K562 (cell line): ENCODE results near the gene TENM4. TPM values are rescaled to one million over a fixed set of nuclear protein-coding genes. Genes with fewer than 3 reads are reported as not detected.

ENCODE experiments used
- ATAC-seq: fragments of 200-7000 bp; cut with Tn5 transposase; 3 replicates; pipeline ENCODE4 v1.9.1; 2020; ENCODE audit warnings: moderate library complexity
- BruUV-seq: library from RNA; stranded (reverse); fragments of 400-500 nt; replicated peaks from 2 replicates; lab custom pipeline; 2021; lab: Mats Ljungman, UMichigan
- CTCF ChIA-PET: fragments of 300-600 bp; formaldehyde crosslinking; extraction: SDS; loops from one replicate; lab custom pipeline; 2021; ENCODE audit warnings: low intra/inter-chr PET ratio; lab: Yijun Ruan, JAX
- POLR2A ChIA-PET: fragments of 300-600, 350-650 bp; sonication (Branson Sonifier 250); formaldehyde crosslinking; extraction: SDS; loops from one replicate; lab custom pipeline; 2021; ENCODE audit warnings: antibody characterized with exemption, inconsistent platforms; lab: Yijun Ruan, JAX
- DNase-seq, 4 experiments: peaks; one replicate each; pipeline versions ENCODE4 v3.0.0 to v3.0.0-alpha.2; 2011 to 2018; ENCODE audit warnings: low spot score in 3 of 4, mixed read lengths in 3 of 4; ENCODE audit errors: extremely low read depth in 1 of 4
- FAIRE-seq: peaks from 2 replicates; lab custom pipeline; 2011; peaks lifted over from hg19 to GRCh38; lab: Jason Lieb, UNC
- H2AFZ ChIP-seq: 2 replicates; pipeline ENCODE4 v1.6.0; 2011; ENCODE audit warnings: low read depth, low read length, control low read depth, inconsistent platforms
- H3K27ac ChIP-seq: fragments of 200-600 bp; 3 replicates; pipeline ENCODE4 v1.8.0; 2011; ENCODE audit warnings: low read depth, mild to moderate bottlenecking, control low read depth, inconsistent platforms, low read length, moderate library complexity, mixed read lengths; ENCODE audit errors: extremely low read depth
- H3K27me3 ChIP-seq, 2 experiments: fragments of 300-600 bp in 1 of 2; 2 replicates in 1 of 2; 3 replicates in 1 of 2; pipeline versions ENCODE4 v1.6.0 to v1.8.0; 2011; ENCODE audit warnings: inconsistent platforms in 2 of 2, low read length in 2 of 2, mild to moderate bottlenecking in 1 of 2, mixed read lengths in 1 of 2, moderate library complexity in 1 of 2; ENCODE audit not compliant: control insufficient read depth in 2 of 2, insufficient read depth in 2 of 2
- H3K36me3 ChIP-seq: fragments of 300-600 bp; 3 replicates; pipeline ENCODE4 v1.8.0; 2011; ENCODE audit warnings: mild to moderate bottlenecking, low read length, inconsistent platforms; ENCODE audit not compliant: control insufficient read depth, insufficient read depth
- H3K4me1 ChIP-seq, 2 experiments: fragments of 200-600 bp in 1 of 2; replicated peaks in 1 of 2; 2 replicates in 1 of 2; 3 replicates in 1 of 2; pipeline versions ENCODE4 v1.5.1 to v1.8.0; 2011; ENCODE audit warnings: inconsistent platforms in 2 of 2, low read length in 2 of 2, mild to moderate bottlenecking in 1 of 2, mixed read lengths in 1 of 2, moderate library complexity in 1 of 2; ENCODE audit not compliant: control insufficient read depth in 2 of 2, insufficient read depth in 2 of 2
- H3K4me2 ChIP-seq: 2 replicates; pipeline ENCODE4 v1.6.1; 2011; ENCODE audit warnings: low read length, control low read depth, inconsistent platforms, mixed read lengths; ENCODE audit not compliant: insufficient read depth
- H3K4me3 ChIP-seq: fragments of 200-600 bp; sonication (generic), shearing (Covaris generic); 2 replicates; pipeline ENCODE4 v1.5.1; 2016; ENCODE audit warnings: control low read depth, inconsistent platforms
- H3K79me2 ChIP-seq: fragments of 200-600 bp; 3 replicates; pipeline ENCODE4 v1.8.0; 2011; ENCODE audit warnings: low read length, inconsistent platforms; ENCODE audit not compliant: control insufficient read depth, insufficient read depth
- H3K9ac ChIP-seq, 2 experiments: 2 replicates each; pipeline versions ENCODE4 v1.6.0 to v1.6.1; 2011; ENCODE audit warnings: low read depth in 2 of 2, low read length in 2 of 2, control low read depth in 1 of 2, inconsistent platforms in 1 of 2, mild to moderate bottlenecking in 1 of 2, mixed read lengths in 1 of 2; ENCODE audit not compliant: insufficient read depth in 1 of 2
- H3K9me1 ChIP-seq: one replicate; pipeline ENCODE4 v1.6.0; 2011; ENCODE audit warnings: inconsistent platforms, mild to moderate bottlenecking, low read length, moderate library complexity; ENCODE audit not compliant: control insufficient read depth, insufficient read depth
- H3K9me3 ChIP-seq: replicated peaks from 2 replicates; pipeline ENCODE4 v1.5.1; 2011; ENCODE audit warnings: low read depth, low read length, inconsistent platforms; ENCODE audit not compliant: control insufficient read depth, insufficient read depth
- H4K20me1 ChIP-seq: replicated peaks from 2 replicates; pipeline ENCODE4 v1.6.1; 2011; ENCODE audit warnings: low read length, inconsistent platforms, mixed read lengths; ENCODE audit not compliant: control insufficient read depth, insufficient read depth
- CBX1 ChIP-seq: sonication (generic); IDR thresholded peaks from 2 replicates; pipeline ENCODE4 v1.6.1; 2016; ENCODE audit warnings: antibody characterized with exemption, low read depth, mild to moderate bottlenecking
- CBX8 ChIP-seq: fragments of 200-600 bp; sonication (generic); IDR thresholded peaks from 2 replicates; pipeline ENCODE4 v1.6.1; 2012; ENCODE audit warnings: borderline replicate concordance, mixed run types, low read depth, mild to moderate bottlenecking, moderate library complexity, mixed read lengths, low read length, control low read depth, inconsistent platforms; ENCODE audit not compliant: poor library complexity, severe bottlenecking; ENCODE audit errors: extremely low read depth
- E4F1 ChIP-seq: fragments of 250-450 bp; sonication (Bioruptor Pico); IDR thresholded peaks from 2 replicates; pipeline ENCODE4 v1.5.0; 2021; ENCODE audit warnings: mild to moderate bottlenecking, borderline replicate concordance
- TEAD4 ChIP-seq, 2 experiments: sonication (generic) in 1 of 2; formaldehyde crosslinking in 1 of 2; IDR thresholded peaks; 2 replicates each; pipeline versions ENCODE4 v1.6.1 to v1.8.0; 2012 to 2022; ENCODE audit warnings: borderline replicate concordance in 1 of 2, inconsistent platforms in 1 of 2, low read length in 1 of 2, mild to moderate bottlenecking in 1 of 2, missing genetic modification reagents in 1 of 2
- XRCC3 ChIP-seq: fragments of 450-650 bp; IDR thresholded peaks from 2 replicates; pipeline ENCODE4 v1.6.1; 2017; ENCODE audit warnings: mild to moderate bottlenecking, moderate library complexity
- ZNF165 ChIP-seq: fragments of 250-450 bp; sonication (Bioruptor Pico); IDR thresholded peaks from 2 replicates; pipeline ENCODE4 v1.4.0; 2020; ENCODE audit warnings: borderline replicate concordance
- ZNF444 ChIP-seq: fragments of 250-450 bp; sonication (Bioruptor Pico); IDR thresholded peaks from 2 replicates; pipeline ENCODE4 v1.4.0; 2020; ENCODE audit warnings: mild to moderate bottlenecking, moderate library complexity
- ZNF699 ChIP-seq: fragments of 250-450 bp; sonication (Bioruptor Pico); IDR thresholded peaks from 2 replicates; pipeline ENCODE4 v1.8.0; 2021; ENCODE audit warnings: mild to moderate bottlenecking, moderate library complexity; ENCODE audit not compliant: insufficient replicate concordance
- in situ Hi-C: fragments of 300-500 bp; cut with MboI; formaldehyde crosslinking; loops from 4 replicates; pipeline ENCODE4 v1.15.0; 2018; ENCODE audit warnings: inconsistent platforms, mixed read lengths
- intact Hi-C: fragments of 100-400 bp; cut with micrococcal nuclease; formaldehyde crosslinking; loops from 2 replicates; pipeline ENCODE4 v1.14.2; 2022
- polyA plus RNA-seq, 8 experiments: library from polyadenylated mRNA; depleted of rRNA in 4 of 8; stranded (reverse) in 5 of 8; unstranded in 3 of 8; fragments of >200 nt; fragmentation: Nextera tagmentation in 2 of 8; fragmentation: Illumina TruSeq in 1 of 8; extraction: Ambion mirVana in 2 of 8; extraction: Trizol in 1 of 8; gene quantifications; 2 replicates each; pipeline versions ENCODE4 v1.2.1 to v1.2.3, GENCODE V29; 2011 to 2014; ENCODE audit warnings: inconsistent platforms in 1 of 8, missing spikeins in 1 of 8
- total RNA-seq, 7 experiments: library from RNA; depleted of rRNA in 6 of 7; stranded (reverse); fragments of >200 nt in 6 of 7; fragmentation: Illumina TruSeq in 2 of 7; extraction: Trizol in 2 of 7; gene quantifications; 2 replicates each; pipeline versions ENCODE4 v1.2.1 to v1.2.3, GENCODE V29; 2011 to 2021; ENCODE audit warnings: low replicate concordance in 1 of 7

The TENM4 gene
- total and polyA plus RNA-seq, 9 of the 15 experiments (the other 6 are each of a cell fraction or from before 2014, with no cell fraction given), result 0.16 TPM; not detected in 8

- Histone ChIP-seq H3K9me1 (no peaks in the 10 kb centered on the region), H3K36me3 (no peaks in the 10 kb centered on the region), H3K9me3 (no peaks in the 10 kb centered on the region), H3K9ac (no peak overlapping the region), H3K27ac (no peak overlapping the region), H2AFZ (no peak overlapping the region), H3K79me2 (no peaks in the 10 kb centered on the region), H3K27me3 (no peaks in the 10 kb centered on the region), H4K20me1 (no peaks in the 10 kb centered on the region), H3K4me1 (no peaks in the 10 kb centered on the region), H3K4me3 (no peak overlapping the region), H3K4me2 (no peak overlapping the region)
- intact Hi-C loops (no loop called here), in situ Hi-C loops (no loop called here)
- ATAC-seq (no peak), FAIRE-seq (no peak), DNase-seq (no peak)
- no TSS peak for BruUV-seq
- TF ChIP-seq TEAD4 (IDR thresholded peaks at IDR 0.05; ENCODE audit: low read length), result no peak
- TF ChIP-seq TEAD4 (CRISPR knock-in tag; IDR thresholded peaks at IDR 0.05; ENCODE audit: borderline replicate concordance), result no peak
- TF ChIP-seq XRCC3, result no peak
- no peak for TF ChIP-seq ZNF444
- TF ChIP-seq CBX1, result no peak
- TF ChIP-seq E4F1 (CRISPR knock-in tag), result no peak
- TF ChIP-seq ZNF699 (CRISPR knock-in tag), result no peak
- no peak for TF ChIP-seq ZNF165
- TF ChIP-seq CBX8, result no peak
- ChIA-PET POLR2A (no interaction called here), CTCF (no interaction called here)
Observed at GRCh38 chr11:79396001-79396400, 44.8 kb downstream of the TENM4 start.
